ENCODE results near the gene RAB12.

RAB12 gene

GRCh38 chr18:8688816-8689215 lies 79.6 kb downstream of the RAB12 start:
- H3K4me3 ChIP-seq (IDR thresholded peaks at IDR 0.05; ENCODE audit: insufficient read depth, low read depth, low read length) = no peak overlapping the region
- H3K4me1 ChIP-seq (ENCODE audit: low read depth, poor library complexity, severe bottlenecking) = no peaks in the 10 kb centered on the region
- no peak overlapping the region for H3K4me2 ChIP-seq
- no peak overlapping the region for H3K9ac ChIP-seq
- H3K79me2 ChIP-seq (ENCODE audit: insufficient read depth, low read depth) = no peaks in the 10 kb centered on the region
- no peaks in the 10 kb centered on the region for H3K27me3 ChIP-seq (ENCODE audit: insufficient read depth, low read depth)
- H2AFZ ChIP-seq (ENCODE audit: low read depth) = no peak overlapping the region
- no peak for TF ChIP-seq CTCF (conservative IDR thresholded peaks at IDR 0.05; ENCODE audit: low read depth, low read length)
- no peaks in the 10 kb centered on the region for H3K36me3 ChIP-seq (ENCODE audit: insufficient read depth)
- no peaks in the 10 kb centered on the region for H4K20me1 ChIP-seq (ENCODE audit: insufficient read depth)
- H3K27ac ChIP-seq = no peak overlapping the region
